HG02571 (cell line): ENCODE measurements around the gene LDLRAD3.

Experiments used
- ATAC-seq: cut with Tn5 transposase; IDR thresholded peaks from one replicate; pipeline ENCODE4 v1.9.1; 2021; ENCODE audit warnings: mild to moderate bottlenecking, moderate library complexity; ENCODE audit not compliant: unreplicated experiment

LDLRAD3 gene

GRCh38 chr11:36264011-36264972, 320.4 kb downstream of the LDLRAD3 start:
- ATAC-seq: no peak

GRCh38 chr11:36264973-36265344, 321.1 kb downstream of the LDLRAD3 start:
- no peak for ATAC-seq

DNA sequence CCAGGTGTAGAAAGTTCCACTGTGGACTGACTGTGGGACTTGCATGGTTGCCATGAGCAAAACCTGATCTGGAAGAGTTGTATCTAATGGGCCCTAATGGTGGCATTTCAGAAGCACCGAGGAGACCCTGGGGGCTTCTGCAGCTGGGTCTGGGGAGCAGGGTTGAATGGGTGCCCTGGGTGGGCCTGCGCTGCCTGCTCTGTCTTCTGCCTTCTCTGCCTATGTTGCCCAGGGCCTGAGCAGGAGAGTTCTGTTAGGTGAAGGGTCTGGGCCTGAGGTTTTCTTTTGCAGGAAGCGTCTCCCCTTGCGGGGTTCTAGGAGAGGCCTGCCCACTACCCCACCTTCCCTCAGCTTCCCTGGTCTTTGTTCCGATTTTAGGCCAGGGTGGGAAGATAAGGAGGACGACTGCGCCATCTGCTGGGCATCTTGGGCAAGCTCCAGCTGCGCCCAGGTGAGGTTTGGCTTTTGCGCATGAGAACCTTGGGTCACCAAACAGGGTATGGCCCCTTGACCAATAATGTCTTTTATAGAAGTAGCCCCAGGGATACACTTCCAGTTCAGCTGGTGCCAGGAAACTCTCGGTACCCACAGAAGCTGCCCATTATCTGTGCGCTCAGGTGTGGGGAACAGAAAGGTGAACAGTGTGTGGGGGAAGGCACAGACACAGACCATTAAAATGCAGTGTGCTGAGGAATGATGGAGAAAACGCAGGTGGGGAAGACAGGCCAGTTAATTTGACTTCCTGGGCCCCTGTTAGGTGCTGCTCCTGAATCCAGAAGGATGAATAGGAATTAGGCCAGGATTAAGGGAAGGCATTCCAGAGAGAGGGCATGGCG, 322.1 kb downstream of the LDLRAD3 start:
- ATAC-seq: peak; percentile 69

DNA sequence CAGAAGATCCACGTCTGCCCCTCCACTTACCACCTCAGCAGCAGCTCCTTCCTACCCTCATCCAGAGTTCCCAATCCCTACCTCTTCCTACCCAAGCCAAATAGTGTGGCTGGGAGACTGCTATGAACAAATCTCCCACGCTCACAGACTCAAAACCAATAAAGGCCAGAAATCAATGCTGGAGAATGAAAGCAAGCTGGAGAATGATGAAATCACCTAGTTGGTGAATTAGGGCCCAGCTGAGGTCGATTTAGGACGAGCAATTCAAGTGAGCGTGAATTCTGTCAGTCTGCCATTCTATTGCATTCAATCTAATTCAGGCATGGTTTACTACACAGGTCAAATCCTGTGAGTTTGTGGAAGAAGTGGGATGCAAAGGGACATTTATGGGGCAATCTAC, 322.9 kb downstream of the LDLRAD3 start:
- no peak for ATAC-seq

DNA sequence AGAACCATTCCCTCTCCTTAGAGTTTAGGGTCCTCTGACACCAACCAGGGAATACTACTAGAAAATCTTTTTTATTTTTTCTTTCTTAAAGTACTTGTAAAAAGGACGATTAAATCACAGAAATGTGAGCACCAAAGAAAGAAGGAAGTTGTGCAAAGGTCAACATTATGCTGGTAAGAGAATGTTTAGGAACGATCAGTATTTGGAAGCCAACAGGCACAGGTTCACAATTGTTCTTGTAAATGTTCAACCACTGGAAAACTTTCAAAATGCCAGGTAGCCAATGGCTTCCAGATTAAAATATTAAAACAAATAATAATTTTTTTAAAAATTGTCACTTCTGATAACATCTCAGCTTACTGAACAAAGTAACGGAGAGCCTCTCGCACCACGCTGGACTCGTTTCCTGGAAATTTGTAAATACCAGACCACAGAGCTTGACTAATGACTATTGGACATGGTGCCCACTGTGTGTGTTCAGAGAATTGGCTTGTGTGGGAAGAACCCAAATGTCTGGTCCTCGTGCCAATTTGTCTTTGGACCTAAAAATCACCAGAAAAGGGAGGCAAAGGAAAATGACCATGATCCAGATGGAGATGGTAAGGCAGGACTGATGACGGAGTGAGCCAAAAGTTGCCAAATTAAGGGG, 324.6 kb downstream of the LDLRAD3 start:
- no peak for ATAC-seq

DNA sequence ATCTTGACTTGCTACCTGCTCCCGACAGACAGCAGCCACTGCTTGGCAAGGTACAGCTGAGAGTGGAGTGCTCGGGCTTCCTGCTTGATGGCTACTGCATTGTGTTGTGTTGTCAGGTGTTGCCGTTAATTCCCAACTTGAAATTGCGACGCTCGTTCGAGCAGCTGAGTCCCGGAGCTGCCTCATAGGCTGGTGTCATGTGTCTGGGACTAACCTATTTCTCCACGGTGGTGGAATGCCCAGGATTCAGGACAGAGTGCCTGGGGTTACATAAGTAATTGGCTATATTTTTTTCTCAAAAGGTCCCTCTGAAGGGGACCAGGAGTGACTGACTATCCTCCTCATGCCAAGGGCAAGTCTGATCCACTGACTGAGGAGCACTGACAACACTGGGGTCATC, 326.8 kb downstream of the LDLRAD3 start:
- ATAC-seq: no peak

- no peak for ATAC-seq
These were observed 328.0 kb downstream of the LDLRAD3 start for GRCh38 chr11:36271794-36272407.

- ATAC-seq: no peak
These were observed 329.2 kb downstream of the LDLRAD3 start for GRCh38 chr11:36273110-36273509.

DNA sequence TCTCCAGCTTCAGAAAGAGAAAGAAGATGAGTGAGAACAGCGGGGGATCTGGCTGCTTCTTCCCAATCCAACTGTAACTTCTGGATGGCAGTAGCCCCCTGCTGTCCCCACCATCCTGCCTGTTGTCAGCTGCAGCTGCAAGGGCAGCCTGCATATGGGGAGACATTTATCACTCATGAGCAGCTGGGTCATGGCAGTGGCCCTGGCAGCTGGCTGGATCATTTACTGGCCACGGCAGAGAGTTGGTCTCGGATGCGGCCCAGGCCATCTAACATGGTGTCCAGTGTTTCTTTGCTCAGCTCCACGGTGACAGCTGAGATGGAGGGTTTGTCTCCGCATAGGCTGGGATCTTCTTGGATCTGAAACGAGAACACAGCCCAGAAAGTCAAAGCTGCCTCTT, 330.6 kb downstream of the LDLRAD3 start:
- no peak for ATAC-seq

DNA sequence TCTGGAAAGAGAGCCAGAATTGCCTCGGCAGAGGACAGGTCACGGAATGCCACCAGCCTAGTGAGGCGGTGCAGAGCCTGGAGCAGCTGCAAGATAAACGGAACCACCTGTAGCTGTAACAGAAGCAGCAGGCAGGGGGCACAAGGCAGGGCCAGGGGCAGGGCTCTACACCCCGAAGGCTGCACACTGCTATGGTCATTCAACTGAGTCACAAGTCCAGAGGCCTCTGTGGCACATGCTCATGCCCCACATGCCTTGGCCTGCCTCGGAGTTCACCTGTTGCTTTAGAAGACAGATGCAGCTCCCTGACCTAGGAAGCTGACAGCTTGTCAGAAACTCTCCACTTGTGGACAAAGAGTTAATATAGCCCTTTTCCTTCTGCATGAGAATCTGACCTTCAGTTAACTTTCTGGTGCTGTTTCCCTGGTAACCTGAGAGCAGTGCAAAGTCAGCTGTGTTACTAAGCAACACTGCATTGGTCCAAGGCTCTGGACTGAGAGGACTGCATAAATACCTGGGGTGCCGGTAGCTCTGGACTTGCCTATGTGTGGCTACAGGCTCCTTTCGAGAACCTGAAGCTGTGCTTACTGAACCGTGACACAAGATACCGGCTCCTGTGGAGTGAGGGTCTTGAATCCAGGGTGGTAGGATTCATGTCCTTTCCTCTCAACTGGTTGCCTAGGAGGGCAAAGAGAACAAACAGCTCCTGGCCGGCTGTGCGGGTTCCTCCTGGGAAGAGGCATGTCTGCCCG, 334.8 kb downstream of the LDLRAD3 start:
- no peak for ATAC-seq

DNA sequence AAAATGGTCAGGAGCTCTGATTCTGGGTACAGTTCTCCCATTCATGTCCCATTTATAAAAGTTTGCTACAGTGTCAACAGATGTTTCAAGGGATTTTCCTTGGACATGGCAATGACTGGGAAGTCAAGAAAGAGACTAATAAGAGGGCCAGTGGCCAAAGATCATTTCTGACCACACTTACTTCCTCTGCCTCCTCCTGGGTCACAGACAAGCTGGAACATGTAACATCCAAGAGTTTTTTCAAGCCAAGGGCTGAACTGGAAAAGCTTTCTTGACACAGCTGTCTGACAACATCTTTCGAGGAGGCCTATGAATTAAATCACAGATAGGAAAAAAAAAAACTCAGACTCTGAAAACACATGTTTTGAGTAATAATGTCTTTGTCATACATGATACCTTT, 336.7 kb downstream of the LDLRAD3 start:
- no peak for ATAC-seq
